CD8-positive, alpha-beta memory T cell (primary cell): Measurements from ENCODE around the gene CANT1. TPM values are rescaled to one million over a fixed set of nuclear protein-coding genes. Genes with fewer than 3 reads are reported as not detected.

Experiments
- CTCF ChIA-PET: fragments of 350-600 bp; sonication (Branson Sonifier 250); formaldehyde crosslinking; loops from one replicate; lab custom pipeline; 2021; ENCODE audit warnings: antibody characterized with exemption; lab: Charles Lee
- POLR2A ChIA-PET: fragments of 350-600 bp; sonication (Branson Sonifier 250); formaldehyde crosslinking; loops from one replicate; lab custom pipeline; 2021; ENCODE audit warnings: antibody characterized with exemption; lab: Charles Lee
- DNase-seq, 5 donors: peaks; one replicate each; pipeline versions ENCODE4 v3.0.0 to v3.0.0-alpha.2; 2020 to 2022; ENCODE audit warnings: mixed read lengths in 1 of 5
- H3K27ac ChIP-seq: one replicate; pipeline ENCODE4 v1.7.0; 2013; ENCODE audit warnings: low read depth, mild to moderate bottlenecking, low read length, moderate library complexity
- H3K27me3 ChIP-seq: 2 replicates; pipeline ENCODE4 v1.7.0; 2013; ENCODE audit warnings: low read length, mild to moderate bottlenecking; ENCODE audit not compliant: insufficient read depth, poor library complexity, severe bottlenecking
- H3K36me3 ChIP-seq: 2 replicates; pipeline ENCODE4 v1.7.0; 2013; ENCODE audit warnings: mild to moderate bottlenecking, low read length, moderate library complexity; ENCODE audit not compliant: insufficient read depth
- H3K4me1 ChIP-seq: 2 replicates; pipeline ENCODE4 v1.7.0; 2013; ENCODE audit warnings: mild to moderate bottlenecking, low read length, moderate library complexity; ENCODE audit not compliant: insufficient read depth
- H3K4me3 ChIP-seq: 2 replicates; pipeline ENCODE4 v1.7.0; 2013; ENCODE audit warnings: mild to moderate bottlenecking, low read length
- H3K9me3 ChIP-seq: 2 replicates; pipeline ENCODE4 v1.7.0; 2013; ENCODE audit warnings: mild to moderate bottlenecking, low read length
- H3K27ac Mint-ChIP-seq, 8 donors: one replicate each; pipeline ENCODE4 v1.8.0; 2020 to 2021; ENCODE audit warnings: mixed read lengths in 8 of 8, mild to moderate bottlenecking in 6 of 8, inconsistent platforms in 3 of 8, moderate library complexity in 3 of 8
- H3K27me3 Mint-ChIP-seq, 2 donors: one replicate each; pipeline ENCODE4 v1.8.0; 2020 to 2021; ENCODE audit warnings: mixed read lengths in 2 of 2, mild to moderate bottlenecking in 1 of 2, moderate library complexity in 1 of 2
- H3K36me3 Mint-ChIP-seq, 3 donors: one replicate each; pipeline ENCODE4 v1.8.0; 2020 to 2021; ENCODE audit warnings: mixed read lengths in 3 of 3, inconsistent platforms in 1 of 3, mild to moderate bottlenecking in 1 of 3
- H3K4me1 Mint-ChIP-seq, 3 donors: one replicate each; pipeline ENCODE4 v1.8.0; 2020 to 2021; ENCODE audit warnings: mixed read lengths in 3 of 3, inconsistent platforms in 1 of 3, mild to moderate bottlenecking in 1 of 3
- H3K4me3 Mint-ChIP-seq, 7 donors: one replicate each; pipeline ENCODE4 v1.8.0; 2020 to 2021; ENCODE audit warnings: mixed read lengths in 7 of 7, mild to moderate bottlenecking in 6 of 7, moderate library complexity in 4 of 7, inconsistent platforms in 2 of 7
- H3K9me3 Mint-ChIP-seq, 5 donors: one replicate each; pipeline ENCODE4 v1.8.0; 2020 to 2022; ENCODE audit warnings: mixed read lengths in 5 of 5, mild to moderate bottlenecking in 3 of 5, moderate library complexity in 2 of 5, inconsistent platforms in 1 of 5
- polyA plus RNA-seq: library from polyadenylated mRNA; unstranded; fragments of 300-500 nt; fragmentation: Illumina TruSeq; gene quantifications from one replicate; pipeline ENCODE4 v1.2.3, GENCODE V29; 2021
- total RNA-seq, 2 experiments: library from RNA; stranded (reverse); gene quantifications; one replicate each; pipeline ENCODE4 v1.2.3, GENCODE V29; 2021

CANT1 gene
- total and polyA plus RNA-seq, 3 experiments from 2014 or later = 13.4 to 47.3 (median 45.5) TPM

GRCh38 chr17:79045842-79046196 lies 36.3 kb upstream of the CANT1 start:
- Histone ChIP-seq H3K27ac (no peak overlapping the region), H3K9me3 (no peaks in the 10 kb centered on the region), H3K27me3 (no peaks in the 10 kb centered on the region), H3K4me3 (no peak overlapping the region), H3K4me1 (no peaks in the 10 kb centered on the region), H3K36me3 (no peaks in the 10 kb centered on the region)
- Mint-ChIP-seq H3K36me3 (no peaks in the 10 kb centered on the region), H3K27ac (peak overlapping the region in 2 of 8 donors; percentile 21 to 42), H3K27me3 (peaks cover 23 to 29% of the 10 kb centered on the region in 2 donors), H3K9me3 (no peaks in the 10 kb centered on the region), H3K4me3 (no peak overlapping the region), H3K4me1 (peaks cover 4 to 5% (median 4%) of the 10 kb centered on the region in 3 donors)
- POLR2A ChIA-PET = no interaction called here
- DNase-seq = peak; percentile 32 to 63 (median 41)
- CTCF ChIA-PET = interaction anchor here (1.0 to 2.3 kb wide), 14 partner anchors 10 to 357 kb away, joined by 3 to 10 read pairs (median 4); no protein-coding TSS in a partner anchor

GRCh38 chr17:79045001-79045729 lies 35.6 kb upstream of the CANT1 start:
- POLR2A ChIA-PET = no interaction called here

GRCh38 chr17:79044462-79044861 lies 34.9 kb upstream of the CANT1 start:
- H3K9me3 Mint-ChIP-seq = no peaks in the 10 kb centered on the region
- POLR2A ChIA-PET = no interaction called here
- no peak overlapping the region for H3K4me3 Mint-ChIP-seq

More at GRCh38 chr17:79045001-79045729, 35.6 kb upstream of the CANT1 start:
- CTCF ChIA-PET = interaction anchor here (1.0 to 2.3 kb wide), 14 partner anchors 9 to 358 kb away, joined by 3 to 10 read pairs (median 4); no protein-coding TSS in a partner anchor
- Mint-ChIP-seq H3K27ac (no peak overlapping the region), H3K4me1 (peaks cover 4 to 5% (median 4%) of the 10 kb centered on the region in 3 donors), H3K27me3 (peaks cover 23 to 25% of the 10 kb centered on the region in 2 donors), H3K4me3 (no peak overlapping the region), H3K9me3 (no peaks in the 10 kb centered on the region), H3K36me3 (no peaks in the 10 kb centered on the region)
- no peaks in the 10 kb centered on the region for H3K9me3 ChIP-seq
- no peaks in the 10 kb centered on the region for H3K36me3 ChIP-seq
- H3K27me3 ChIP-seq = no peaks in the 10 kb centered on the region
- H3K27ac ChIP-seq = no peak overlapping the region
- H3K4me3 ChIP-seq = no peak overlapping the region
- H3K4me1 ChIP-seq = no peaks in the 10 kb centered on the region
- no peak for DNase-seq

GRCh38 chr17:79043931-79044320 lies 34.4 kb upstream of the CANT1 start:
- Histone ChIP-seq H3K27ac (no peak overlapping the region), H3K27me3 (no peaks in the 10 kb centered on the region), H3K4me1 (no peaks in the 10 kb centered on the region), H3K9me3 (no peaks in the 10 kb centered on the region), H3K4me3 (no peak overlapping the region), H3K36me3 (no peaks in the 10 kb centered on the region)
- Mint-ChIP-seq H3K9me3 (no peaks in the 10 kb centered on the region), H3K27ac (no peak overlapping the region), H3K27me3 (peaks cover 23 to 24% of the 10 kb centered on the region in 2 donors), H3K36me3 (no peaks in the 10 kb centered on the region), H3K4me3 (no peak overlapping the region), H3K4me1 (peaks cover 4 to 5% (median 4%) of the 10 kb centered on the region in 3 donors)
- POLR2A ChIA-PET = no interaction called here
- CTCF ChIA-PET = interaction anchor here (2.1 kb wide), 1 partner anchor 21 kb away, joined by 7 read pairs; no protein-coding TSS in a partner anchor
- DNase-seq = no peak

More at GRCh38 chr17:79044462-79044861, 34.9 kb upstream of the CANT1 start:
- no peak for DNase-seq
- no peaks in the 10 kb centered on the region for H3K9me3 ChIP-seq
- H3K36me3 ChIP-seq = no peaks in the 10 kb centered on the region
- Mint-ChIP-seq H3K27me3 (peaks cover 23 to 25% of the 10 kb centered on the region in 2 donors), H3K4me1 (peaks cover 4 to 5% (median 4%) of the 10 kb centered on the region in 3 donors), H3K27ac (no peak overlapping the region), H3K36me3 (no peaks in the 10 kb centered on the region)
- no peaks in the 10 kb centered on the region for H3K27me3 ChIP-seq
- no peak overlapping the region for H3K27ac ChIP-seq
- CTCF ChIA-PET = interaction anchor here (1.5 to 2.1 kb wide), 3 partner anchors 8 to 22 kb away, joined by 3 to 9 read pairs (median 7); no protein-coding TSS in a partner anchor
- no peaks in the 10 kb centered on the region for H3K4me1 ChIP-seq
- H3K4me3 ChIP-seq = no peak overlapping the region

DNA sequence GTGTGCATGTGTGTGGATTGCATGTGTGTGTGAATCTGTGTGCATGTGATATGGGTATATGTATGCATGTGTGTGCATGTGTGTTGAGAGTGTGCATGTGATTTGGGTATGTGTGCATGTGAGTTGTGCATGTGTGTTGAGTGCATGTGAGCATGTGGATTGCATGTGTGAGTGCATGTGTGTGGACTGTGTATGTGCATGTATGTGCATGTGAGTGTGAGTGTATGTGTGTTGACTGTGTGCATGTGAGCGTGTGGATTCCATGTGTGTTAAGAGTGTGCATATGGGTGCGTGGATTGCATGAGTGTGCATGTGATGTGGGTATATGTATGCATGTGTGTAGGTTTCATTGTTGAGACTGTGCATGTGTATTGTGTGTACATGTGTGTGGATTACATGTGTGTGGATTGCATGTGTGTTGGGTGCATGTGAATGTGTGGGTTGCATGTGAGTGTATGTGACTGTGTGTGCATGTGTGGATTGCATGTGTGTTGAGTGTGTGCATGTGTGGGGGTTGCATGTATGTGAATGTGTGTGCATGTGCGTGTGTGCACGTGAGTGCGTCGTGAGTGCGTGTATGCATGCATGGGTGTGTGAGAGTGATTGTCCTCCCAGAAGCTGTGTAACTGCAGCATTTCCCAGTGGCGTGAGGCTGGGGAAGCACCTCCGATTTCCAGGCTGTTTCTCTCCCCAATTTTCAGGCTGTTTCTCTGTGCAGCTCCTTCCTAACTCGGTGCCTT lies 33.8 kb upstream of the CANT1 start:
- Histone ChIP-seq H3K36me3 (no peaks in the 10 kb centered on the region), H3K4me3 (no peak overlapping the region), H3K9me3 (no peaks in the 10 kb centered on the region), H3K27me3 (no peaks in the 10 kb centered on the region), H3K27ac (no peak overlapping the region), H3K4me1 (no peaks in the 10 kb centered on the region)
- H3K4me1 Mint-ChIP-seq = peaks cover 4 to 5% (median 4%) of the 10 kb centered on the region in 3 donors
- peak overlapping the region in 1 of 7 donors; percentile 44 for H3K4me3 Mint-ChIP-seq
- DNase-seq = no peak
- ChIA-PET CTCF (no interaction called here), POLR2A (no interaction called here)
- no peaks in the 10 kb centered on the region for H3K36me3 Mint-ChIP-seq
- peaks cover 23 to 24% of the 10 kb centered on the region in 2 donors for H3K27me3 Mint-ChIP-seq
- H3K27ac Mint-ChIP-seq = no peak overlapping the region
- H3K9me3 Mint-ChIP-seq = no peaks in the 10 kb centered on the region

DNA sequence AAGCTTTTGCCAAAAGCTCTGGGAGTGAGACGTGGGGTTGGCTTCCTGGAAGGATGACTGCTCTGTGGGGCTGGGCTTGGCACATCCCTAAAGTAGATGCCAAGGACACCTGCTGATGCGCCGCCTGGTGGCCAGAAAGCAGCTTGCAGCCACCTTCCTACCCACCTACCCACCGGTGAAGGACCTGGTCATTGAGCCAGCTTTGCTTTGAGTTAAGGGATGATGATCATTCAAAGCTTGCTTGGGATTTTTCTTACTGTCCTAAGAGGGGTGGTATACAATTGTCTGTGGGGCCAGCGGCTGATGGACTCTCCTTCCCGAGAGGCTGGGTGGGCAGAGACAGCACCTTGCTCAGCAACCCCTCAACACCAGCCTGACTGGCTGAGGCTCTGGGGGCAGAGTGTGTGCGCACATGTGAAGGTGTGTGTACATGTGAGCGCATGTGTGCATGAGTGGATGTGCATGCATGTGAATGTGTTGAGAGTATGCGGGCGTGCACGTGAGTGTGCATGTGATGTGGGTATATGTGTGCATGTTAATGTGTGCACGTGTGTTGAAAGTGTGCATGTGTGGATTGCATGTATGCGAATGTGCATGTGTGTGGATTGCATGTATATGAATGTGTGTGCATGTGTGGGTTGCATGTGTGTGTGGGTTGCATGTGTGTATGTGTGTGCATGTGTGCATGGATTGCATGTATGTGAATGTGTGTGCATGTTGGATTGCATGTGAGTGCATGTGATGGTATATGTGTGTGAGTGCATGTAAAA lies 33.0 kb upstream of the CANT1 start:
- Mint-ChIP-seq H3K27ac (no peak overlapping the region), H3K4me1 (peaks cover 4 to 5% (median 4%) of the 10 kb centered on the region in 3 donors), H3K27me3 (peaks cover 23 to 24% of the 10 kb centered on the region in 2 donors), H3K36me3 (no peaks in the 10 kb centered on the region), H3K4me3 (no peak overlapping the region), H3K9me3 (no peaks in the 10 kb centered on the region)
- H3K27me3 ChIP-seq = no peaks in the 10 kb centered on the region
- H3K4me3 ChIP-seq = no peak overlapping the region
- H3K27ac ChIP-seq = no peak overlapping the region
- no peaks in the 10 kb centered on the region for H3K4me1 ChIP-seq
- DNase-seq = peak; percentile 49 to 72 (median 57)
- H3K36me3 ChIP-seq = no peaks in the 10 kb centered on the region
- H3K9me3 ChIP-seq = no peaks in the 10 kb centered on the region
- POLR2A ChIA-PET = no interaction called here
- CTCF ChIA-PET = interaction anchor here (0.6 to 3.5 kb wide), 10 partner anchors 9 to 187 kb away, joined by 3 to 13 read pairs (median 4); no protein-coding TSS in a partner anchor

- Mint-ChIP-seq H3K27ac (no peak overlapping the region), H3K4me1 (peaks cover 4 to 5% (median 4%) of the 10 kb centered on the region in 3 donors), H3K4me3 (no peak overlapping the region), H3K9me3 (no peaks in the 10 kb centered on the region), H3K27me3 (peaks cover 23 to 24% of the 10 kb centered on the region in 2 donors), H3K36me3 (no peaks in the 10 kb centered on the region)
- no peaks in the 10 kb centered on the region for H3K36me3 ChIP-seq
- no peak for DNase-seq
- H3K9me3 ChIP-seq = no peaks in the 10 kb centered on the region
- no peak overlapping the region for H3K4me3 ChIP-seq
- CTCF ChIA-PET = interaction anchor here (0.7 to 3.5 kb wide), 9 partner anchors 8 to 188 kb away, joined by 3 to 13 read pairs (median 4); no protein-coding TSS in a partner anchor
- POLR2A ChIA-PET = no interaction called here
- H3K27me3 ChIP-seq = no peaks in the 10 kb centered on the region
- H3K4me1 ChIP-seq = no peaks in the 10 kb centered on the region
- H3K27ac ChIP-seq = no peak overlapping the region
Measured at GRCh38 chr17:79041723-79042420, 32.3 kb upstream of the CANT1 start.
